ENCODE data around the gene ZNF618. TPM values are rescaled to one million over a fixed set of nuclear protein-coding genes. Genes with fewer than 3 reads are reported as not detected.
"Not testable (repeated sequence)": the region's sequence is repeated elsewhere in the genome, so short reads cannot be mapped to it uniquely, and the experiment has no call there.

The ZNF618 gene
- total RNA-seq, 4 donors from 2014 or later, result 0.26 to 1.2 (median 1.0) TPM

DNA sequence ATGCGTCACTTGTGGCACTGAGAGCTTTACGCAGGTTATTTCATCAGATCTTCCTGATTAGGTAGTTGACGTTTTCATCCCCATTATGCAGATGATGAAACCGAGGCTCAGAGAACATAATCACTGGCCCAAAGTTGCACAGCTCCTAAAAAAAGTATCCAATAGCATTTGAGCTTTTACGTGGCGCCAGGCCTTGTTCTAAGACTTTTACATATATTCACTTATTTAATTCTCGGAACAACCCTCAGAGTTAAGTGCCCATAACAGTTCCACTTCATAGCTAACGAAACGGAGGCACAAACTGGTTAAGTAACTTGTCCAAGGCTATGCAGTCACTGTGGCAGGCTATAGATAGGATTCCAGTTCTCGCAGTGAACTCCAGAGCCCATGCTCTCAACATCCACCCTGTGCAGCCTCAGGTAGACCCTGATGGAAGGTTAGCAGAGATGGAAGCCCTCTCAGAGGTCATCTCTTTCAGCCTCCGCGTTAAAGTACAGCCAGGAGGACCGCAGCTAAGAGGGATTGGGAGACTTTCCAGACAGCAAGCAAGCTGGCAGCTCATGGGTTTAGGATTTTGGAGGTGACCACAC is 162.7 kb downstream of the ZNF618 start:
- no peak for TF ChIP-seq POLR2A (IDR thresholded peaks at IDR 0.05)
- TF ChIP-seq, protein P1, sequence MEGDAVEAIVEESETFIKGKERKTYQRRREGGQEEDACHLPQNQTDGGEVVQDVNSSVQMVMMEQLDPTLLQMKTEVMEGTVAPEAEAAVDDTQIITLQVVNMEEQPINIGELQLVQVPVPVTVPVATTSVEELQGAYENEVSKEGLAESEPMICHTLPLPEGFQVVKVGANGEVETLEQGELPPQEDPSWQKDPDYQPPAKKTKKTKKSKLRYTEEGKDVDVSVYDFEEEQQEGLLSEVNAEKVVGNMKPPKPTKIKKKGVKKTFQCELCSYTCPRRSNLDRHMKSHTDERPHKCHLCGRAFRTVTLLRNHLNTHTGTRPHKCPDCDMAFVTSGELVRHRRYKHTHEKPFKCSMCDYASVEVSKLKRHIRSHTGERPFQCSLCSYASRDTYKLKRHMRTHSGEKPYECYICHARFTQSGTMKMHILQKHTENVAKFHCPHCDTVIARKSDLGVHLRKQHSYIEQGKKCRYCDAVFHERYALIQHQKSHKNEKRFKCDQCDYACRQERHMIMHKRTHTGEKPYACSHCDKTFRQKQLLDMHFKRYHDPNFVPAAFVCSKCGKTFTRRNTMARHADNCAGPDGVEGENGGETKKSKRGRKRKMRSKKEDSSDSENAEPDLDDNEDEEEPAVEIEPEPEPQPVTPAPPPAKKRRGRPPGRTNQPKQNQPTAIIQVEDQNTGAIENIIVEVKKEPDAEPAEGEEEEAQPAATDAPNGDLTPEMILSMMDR (IDR thresholded peaks at IDR 0.05 in 4 of 5, conservative IDR thresholded peaks at IDR 0.05 in 1 of 5), result no peak
- intact Hi-C loops (cut with DNase I; ENCODE audit: low total_unique reads), result loop anchor here (10.0 kb wide), 1 partner anchor 354 kb away; no protein-coding TSS in a partner anchor
- ATAC-seq (no peak), DNase-seq (no peak)
- peaks cover 0 to 5% of the 10 kb centered on the region in 2 donors for H3K36me3 ChIP-seq
- no peak overlapping the region for H3K27ac ChIP-seq
- no peaks in the 10 kb centered on the region for H3K9me3 ChIP-seq
- H3K4me1 ChIP-seq, result no peaks in the 10 kb centered on the region
- no peaks in the 10 kb centered on the region for H3K27me3 ChIP-seq
- H3K4me3 ChIP-seq, result no peak overlapping the region
- in situ Hi-C loops (cut with MboI; ENCODE audit: low sequenced_read_pairs in 4 of 4), result loop anchor here in 3 of 4 donors (10.0 to 25.0 kb wide), 3 partner anchors 227 to 352 kb away; no protein-coding TSS in a partner anchor

DNA sequence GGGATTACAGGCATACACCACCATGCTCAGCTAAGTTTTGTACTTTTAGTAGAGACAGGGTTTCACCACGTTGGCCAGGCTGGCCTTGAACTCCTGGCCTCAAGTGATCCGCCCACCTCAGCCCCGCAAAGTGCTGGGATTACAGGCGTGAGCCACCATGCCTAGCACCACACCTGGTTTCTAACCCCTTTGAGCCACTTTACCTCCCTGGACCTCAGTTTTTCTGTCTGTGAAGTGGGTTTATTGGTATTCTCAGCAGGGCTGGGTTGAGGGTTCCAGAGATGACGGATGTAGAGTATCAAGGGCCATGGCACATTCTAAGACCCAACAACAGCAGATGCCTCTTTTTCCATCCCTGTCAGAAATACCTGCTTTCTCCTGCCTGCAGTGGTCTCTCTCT is 163.4 kb downstream of the ZNF618 start:
- no peak for ATAC-seq
- H3K36me3 ChIP-seq, result peaks cover 0 to 5% of the 10 kb centered on the region in 2 donors
- intact Hi-C loops (cut with DNase I; ENCODE audit: low total_unique reads), result loop anchor here (10.0 kb wide), 1 partner anchor 355 kb away; no protein-coding TSS in a partner anchor

DNA sequence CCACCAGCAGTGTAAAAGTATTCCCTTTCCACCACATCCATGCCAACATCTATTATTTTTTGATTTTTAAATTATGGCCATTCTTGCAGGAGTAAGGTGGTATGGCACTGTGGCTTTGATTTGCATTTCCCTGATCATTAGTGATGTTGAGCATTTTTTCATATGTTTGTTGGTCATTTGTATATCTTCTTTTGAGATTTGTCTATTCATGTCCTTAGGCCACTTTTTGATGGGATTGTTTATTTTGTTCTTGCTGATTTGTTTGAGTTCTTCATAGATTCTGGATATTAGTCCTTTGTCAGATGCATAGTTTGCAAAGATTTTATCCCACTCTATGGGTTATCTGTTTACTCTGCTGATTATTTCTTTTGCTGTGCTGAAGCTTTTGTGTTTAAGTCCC is 167.6 kb downstream of the ZNF618 start:
- in situ Hi-C loops (cut with MboI; ENCODE audit: low sequenced_read_pairs in 4 of 4), result loop anchor here in 2 of 4 donors (25.0 kb wide), 2 partner anchors 231 to 356 kb away; no protein-coding TSS in a partner anchor
- H3K27me3 ChIP-seq; DNase-seq; H3K9me3 ChIP-seq; H3K4me1 ChIP-seq; H3K4me3 ChIP-seq; H3K36me3 ChIP-seq; H3K27ac ChIP-seq; ATAC-seq; intact Hi-C loops (cut with DNase I; ENCODE audit: low total_unique reads): not testable (repeated sequence)

More for the DNA sequence above, 163.4 kb downstream of the ZNF618 start:
- no peak overlapping the region for H3K4me3 ChIP-seq
- no peak for DNase-seq
- TF ChIP-seq, protein P1 (IDR thresholded peaks at IDR 0.05 in 4 of 5, conservative IDR thresholded peaks at IDR 0.05 in 1 of 5), result no peak
- no peak for TF ChIP-seq POLR2A (IDR thresholded peaks at IDR 0.05)
- H3K27ac ChIP-seq, result no peak overlapping the region
- no peaks in the 10 kb centered on the region for H3K4me1 ChIP-seq
- H3K27me3 ChIP-seq, result no peaks in the 10 kb centered on the region
- H3K9me3 ChIP-seq, result no peaks in the 10 kb centered on the region
- in situ Hi-C loops (cut with MboI; ENCODE audit: low sequenced_read_pairs in 4 of 4), result loop anchor here in 3 of 4 donors (10.0 to 25.0 kb wide), 3 partner anchors 227 to 352 kb away; no protein-coding TSS in a partner anchor

DNA sequence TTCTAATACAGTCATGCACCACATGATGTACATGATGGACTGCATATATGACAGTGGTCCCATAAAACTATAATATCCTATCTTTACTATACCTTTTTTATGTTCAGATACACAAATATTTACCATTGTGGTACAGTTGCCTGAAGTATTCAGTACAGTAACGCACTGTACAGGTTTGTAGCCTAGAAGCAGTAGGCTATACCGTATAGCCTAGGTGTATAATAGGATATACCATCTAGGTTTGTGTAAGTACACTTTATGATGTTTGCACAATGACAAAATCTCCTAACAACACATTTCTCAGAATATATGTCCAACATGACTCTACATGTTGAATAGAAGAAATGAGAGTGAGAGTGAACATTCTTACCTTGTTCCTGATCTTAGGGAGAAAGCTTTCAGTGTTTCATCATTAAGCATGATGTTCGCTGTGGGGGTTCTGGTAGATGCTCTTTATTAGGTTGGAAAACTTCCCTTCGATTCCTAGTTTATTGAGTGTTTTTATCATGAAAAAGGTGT is 170.2 kb downstream of the ZNF618 start:
- TF ChIP-seq, protein P1 (IDR thresholded peaks at IDR 0.05 in 4 of 5, conservative IDR thresholded peaks at IDR 0.05 in 1 of 5), result no peak
- no peak for TF ChIP-seq POLR2A (IDR thresholded peaks at IDR 0.05)
- no peak for ATAC-seq
- intact Hi-C loops (cut with DNase I; ENCODE audit: low total_unique reads) (no loop called here), in situ Hi-C loops (cut with MboI; ENCODE audit: low sequenced_read_pairs in 4 of 4) (loop anchor here in 2 of 4 donors (25.0 kb wide), 2 partner anchors 234 to 359 kb away; no protein-coding TSS in a partner anchor)
- Histone ChIP-seq H3K4me1 (no peaks in the 10 kb centered on the region), H3K36me3 (no peaks in the 10 kb centered on the region), H3K4me3 (no peak overlapping the region), H3K27ac (no peak overlapping the region), H3K27me3 (no peaks in the 10 kb centered on the region), H3K9me3 (no peaks in the 10 kb centered on the region)
- no peak for DNase-seq

DNA sequence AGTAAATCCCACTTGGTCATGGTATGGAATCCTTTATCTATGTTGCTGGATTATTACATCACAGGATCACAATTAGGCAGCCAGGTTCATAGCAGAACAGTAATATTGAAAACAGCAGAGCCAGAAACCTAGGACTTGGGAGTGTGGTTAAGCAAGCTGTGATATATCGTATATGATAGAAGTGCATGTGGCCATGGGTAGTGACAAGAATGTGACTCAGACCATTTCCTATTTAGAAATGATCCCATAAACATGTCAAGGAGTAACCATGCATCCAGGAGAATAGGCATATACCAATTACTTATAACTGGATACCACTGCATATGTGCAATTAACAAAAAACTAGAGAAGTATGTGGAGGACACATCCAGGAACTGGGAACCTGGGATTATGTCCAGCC is 170.8 kb downstream of the ZNF618 start:
- Histone ChIP-seq H3K4me3 (no peak overlapping the region), H3K27ac (no peak overlapping the region), H3K4me1 (no peaks in the 10 kb centered on the region), H3K9me3 (no peaks in the 10 kb centered on the region), H3K36me3 (no peaks in the 10 kb centered on the region), H3K27me3 (no peaks in the 10 kb centered on the region)
- ATAC-seq, result no peak
- intact Hi-C loops (cut with DNase I; ENCODE audit: low total_unique reads), result no loop called here
- TF ChIP-seq, protein P1 (IDR thresholded peaks at IDR 0.05 in 4 of 5, conservative IDR thresholded peaks at IDR 0.05 in 1 of 5), result no peak
- no peak for TF ChIP-seq POLR2A (IDR thresholded peaks at IDR 0.05)
- in situ Hi-C loops (cut with MboI; ENCODE audit: low sequenced_read_pairs in 4 of 4), result loop anchor here in 2 of 4 donors (25.0 kb wide), 2 partner anchors 235 to 360 kb away; no protein-coding TSS in a partner anchor
- no peak for DNase-seq
